ENCODE data around the gene USP11.

Gene USP11

GRCh38 chrX:47235691-47236103, 2.9 kb downstream of the USP11 start:
- Histone ChIP-seq H3K4me3 (ENCODE audit: low read depth, low read length) (no peak overlapping the region), H3K27me3 (ENCODE audit: control insufficient read depth, insufficient read depth, low read length) (no peaks in the 10 kb centered on the region; the same call in 1 of the 2 replicates), H3K27ac (ENCODE audit: low read depth, low read length) (no peak overlapping the region), H3K36me3 (ENCODE audit: control insufficient read depth, insufficient read depth, low read length) (peaks cover 25% of the 10 kb centered on the region), H3K9ac (ENCODE audit: low read depth, low read length) (no peak overlapping the region), H3K9me3 (ENCODE audit: control insufficient read depth, insufficient read depth, low read length) (no peaks in the 10 kb centered on the region), H3K4me1 (ENCODE audit: control insufficient read depth, insufficient read depth, low read length) (peaks cover 6% of the 10 kb centered on the region; the same call in 1 of the 2 replicates)

- Histone ChIP-seq H3K27ac (ENCODE audit: low read depth, low read length) (no peak overlapping the region), H3K4me1 (ENCODE audit: control insufficient read depth, insufficient read depth, low read length) (0 out of 2 replicates have a peak, but pooled peaks cover 6% of the 10 kb centered on the region), H3K36me3 (ENCODE audit: control insufficient read depth, insufficient read depth, low read length) (peaks cover 56% of the 10 kb centered on the region), H3K4me3 (ENCODE audit: low read depth, low read length) (no peak overlapping the region), H3K9ac (ENCODE audit: low read depth, low read length) (no peak overlapping the region), H3K27me3 (ENCODE audit: control insufficient read depth, insufficient read depth, low read length) (no peaks in the 10 kb centered on the region), H3K9me3 (ENCODE audit: control insufficient read depth, insufficient read depth, low read length) (no peaks in the 10 kb centered on the region)
Observed at GRCh38 chrX:47239199-47239598, 6.4 kb downstream of the USP11 start.

- H3K27ac ChIP-seq (ENCODE audit: low read depth, low read length) = no peak overlapping the region
- no peak overlapping the region for H3K4me3 ChIP-seq (ENCODE audit: low read depth, low read length)
- H3K4me1 ChIP-seq (ENCODE audit: control insufficient read depth, insufficient read depth, low read length) = no peaks in the 10 kb centered on the region
- no peaks in the 10 kb centered on the region for H3K9me3 ChIP-seq (ENCODE audit: control insufficient read depth, insufficient read depth, low read length)
- H3K36me3 ChIP-seq (ENCODE audit: control insufficient read depth, insufficient read depth, low read length) = peaks cover 65% of the 10 kb centered on the region
- no peak overlapping the region for H3K9ac ChIP-seq (ENCODE audit: low read depth, low read length)
- H3K27me3 ChIP-seq (ENCODE audit: control insufficient read depth, insufficient read depth, low read length) = no peaks in the 10 kb centered on the region
Observed at GRCh38 chrX:47239898-47240545, 7.2 kb downstream of the USP11 start.

- Histone ChIP-seq H3K36me3 (ENCODE audit: control insufficient read depth, insufficient read depth, low read length) (peaks cover 65% of the 10 kb centered on the region), H3K9ac (ENCODE audit: low read depth, low read length) (no peak overlapping the region), H3K27me3 (ENCODE audit: control insufficient read depth, insufficient read depth, low read length) (no peaks in the 10 kb centered on the region), H3K4me1 (ENCODE audit: control insufficient read depth, insufficient read depth, low read length) (no peaks in the 10 kb centered on the region), H3K9me3 (ENCODE audit: control insufficient read depth, insufficient read depth, low read length) (no peaks in the 10 kb centered on the region), H3K4me3 (ENCODE audit: low read depth, low read length) (no peak overlapping the region), H3K27ac (ENCODE audit: low read depth, low read length) (no peak overlapping the region)
Observed at GRCh38 chrX:47240619-47241018, 7.8 kb downstream of the USP11 start.

- H3K9me3 ChIP-seq (ENCODE audit: control insufficient read depth, insufficient read depth, low read length) = no peaks in the 10 kb centered on the region
- no peak overlapping the region for H3K4me3 ChIP-seq (ENCODE audit: low read depth, low read length)
- H3K27me3 ChIP-seq (ENCODE audit: control insufficient read depth, insufficient read depth, low read length) = no peaks in the 10 kb centered on the region
- H3K27ac ChIP-seq (ENCODE audit: low read depth, low read length) = no peak overlapping the region
- H3K4me1 ChIP-seq (ENCODE audit: control insufficient read depth, insufficient read depth, low read length) = no peaks in the 10 kb centered on the region
- H3K9ac ChIP-seq (ENCODE audit: low read depth, low read length) = no peak overlapping the region
- H3K36me3 ChIP-seq (ENCODE audit: control insufficient read depth, insufficient read depth, low read length) = peaks cover 71% of the 10 kb centered on the region
Observed at GRCh38 chrX:47241201-47242011, 8.6 kb downstream of the USP11 start.

- Histone ChIP-seq H3K9ac (ENCODE audit: low read depth, low read length) (no peak overlapping the region), H3K9me3 (ENCODE audit: control insufficient read depth, insufficient read depth, low read length) (no peaks in the 10 kb centered on the region), H3K27ac (ENCODE audit: low read depth, low read length) (no peak overlapping the region), H3K4me1 (ENCODE audit: control insufficient read depth, insufficient read depth, low read length) (no peaks in the 10 kb centered on the region), H3K4me3 (ENCODE audit: low read depth, low read length) (no peak overlapping the region), H3K27me3 (ENCODE audit: control insufficient read depth, insufficient read depth, low read length) (no peaks in the 10 kb centered on the region), H3K36me3 (ENCODE audit: control insufficient read depth, insufficient read depth, low read length) (peaks cover 78% of the 10 kb centered on the region)
Observed at GRCh38 chrX:47242321-47242720, 9.5 kb downstream of the USP11 start.

- Histone ChIP-seq H3K9ac (ENCODE audit: low read depth, low read length) (no peak overlapping the region), H3K4me1 (ENCODE audit: control insufficient read depth, insufficient read depth, low read length) (no peaks in the 10 kb centered on the region), H3K36me3 (ENCODE audit: control insufficient read depth, insufficient read depth, low read length) (peaks cover 87% of the 10 kb centered on the region), H3K27ac (ENCODE audit: low read depth, low read length) (no peak overlapping the region), H3K9me3 (ENCODE audit: control insufficient read depth, insufficient read depth, low read length) (no peaks in the 10 kb centered on the region), H3K27me3 (ENCODE audit: control insufficient read depth, insufficient read depth, low read length) (no peaks in the 10 kb centered on the region), H3K4me3 (ENCODE audit: low read depth, low read length) (no peak overlapping the region)
Observed at GRCh38 chrX:47243351-47243750, 10.5 kb downstream of the USP11 start.

GRCh38 chrX:47244676-47245075, 11.9 kb downstream of the USP11 start:
- Histone ChIP-seq H3K36me3 (ENCODE audit: control insufficient read depth, insufficient read depth, low read length) (peaks cover 81% of the 10 kb centered on the region), H3K27ac (ENCODE audit: low read depth, low read length) (no peak overlapping the region), H3K27me3 (ENCODE audit: control insufficient read depth, insufficient read depth, low read length) (no peaks in the 10 kb centered on the region), H3K9ac (ENCODE audit: low read depth, low read length) (no peak overlapping the region), H3K4me1 (ENCODE audit: control insufficient read depth, insufficient read depth, low read length) (no peaks in the 10 kb centered on the region), H3K4me3 (ENCODE audit: low read depth, low read length) (no peak overlapping the region), H3K9me3 (ENCODE audit: control insufficient read depth, insufficient read depth, low read length) (no peaks in the 10 kb centered on the region)

GRCh38 chrX:47245156-47245555, 12.3 kb downstream of the USP11 start:
- Histone ChIP-seq H3K36me3 (ENCODE audit: control insufficient read depth, insufficient read depth, low read length) (peaks cover 77% of the 10 kb centered on the region), H3K9me3 (ENCODE audit: control insufficient read depth, insufficient read depth, low read length) (no peaks in the 10 kb centered on the region), H3K27me3 (ENCODE audit: control insufficient read depth, insufficient read depth, low read length) (no peaks in the 10 kb centered on the region), H3K4me1 (ENCODE audit: control insufficient read depth, insufficient read depth, low read length) (no peaks in the 10 kb centered on the region), H3K4me3 (ENCODE audit: low read depth, low read length) (no peak overlapping the region), H3K27ac (ENCODE audit: low read depth, low read length) (no peak overlapping the region), H3K9ac (ENCODE audit: low read depth, low read length) (no peak overlapping the region)

- H3K27me3 ChIP-seq (ENCODE audit: control insufficient read depth, insufficient read depth, low read length) = no peaks in the 10 kb centered on the region
- H3K9me3 ChIP-seq (ENCODE audit: control insufficient read depth, insufficient read depth, low read length) = no peaks in the 10 kb centered on the region
- H3K27ac ChIP-seq (ENCODE audit: low read depth, low read length) = no peak overlapping the region
- H3K4me3 ChIP-seq (ENCODE audit: low read depth, low read length) = no peak overlapping the region
- H3K4me1 ChIP-seq (ENCODE audit: control insufficient read depth, insufficient read depth, low read length) = no peaks in the 10 kb centered on the region
- H3K9ac ChIP-seq (ENCODE audit: low read depth, low read length) = no peak overlapping the region
- peaks cover 54% of the 10 kb centered on the region for H3K36me3 ChIP-seq (ENCODE audit: control insufficient read depth, insufficient read depth, low read length)
Observed at GRCh38 chrX:47247206-47247998, 14.6 kb downstream of the USP11 start.

- Histone ChIP-seq H3K36me3 (ENCODE audit: control insufficient read depth, insufficient read depth, low read length) (peaks cover 50% of the 10 kb centered on the region), H3K4me3 (ENCODE audit: low read depth, low read length) (no peak overlapping the region), H3K27me3 (ENCODE audit: control insufficient read depth, insufficient read depth, low read length) (no peaks in the 10 kb centered on the region), H3K9ac (ENCODE audit: low read depth, low read length) (no peak overlapping the region), H3K4me1 (ENCODE audit: control insufficient read depth, insufficient read depth, low read length) (no peaks in the 10 kb centered on the region), H3K9me3 (ENCODE audit: control insufficient read depth, insufficient read depth, low read length) (no peaks in the 10 kb centered on the region), H3K27ac (ENCODE audit: low read depth, low read length) (no peak overlapping the region)
Observed at GRCh38 chrX:47247999-47248320, 15.2 kb downstream of the USP11 start.

Measured in HUES48 (cell line).